ENCODE results near the gene LCN12. TPM values are rescaled to one million over a fixed set of nuclear protein-coding genes. Genes with fewer than 3 reads are reported as not detected.
"Not testable (repeated sequence)": the region's sequence is repeated elsewhere in the genome, so short reads cannot be mapped to it uniquely, and the experiment has no call there.

Gene LCN12
- total and polyA plus RNA-seq, 4 donors: 0.71 to 3.3 (median 1.6) TPM; not detected in 1

- peaks cover 0 to 4% of the 10 kb centered on the region in 2 donors for H3K4me1 ChIP-seq (ENCODE audit: control insufficient read depth in 1 of 2, insufficient read depth in 2 of 2, low read length in 2 of 2)
- DNase-seq: peak in 1 of 2 donors; percentile 66
- WGBS, 2 donors: 26 to 27% methylated on average over 34 to 35 of the region's 35 CpGs
- H3K4me3 ChIP-seq (ENCODE audit: low read length in 2 of 2): no peak within 1 kb of the TSS
- intact Hi-C loops (cut with DNase I): loop anchor here in 1 of 2 donors (2.0 to 10.0 kb wide), 2 partner anchors 42 to 152 kb away; partner anchors contain the start of genes AJM1 and PHPT1
- no peak within 1 kb of the TSS for H3K27ac ChIP-seq (ENCODE audit: low read depth in 1 of 2, low read length in 2 of 2)
- H3K9me3 ChIP-seq (ENCODE audit: control insufficient read depth, low read length): no peaks in the 10 kb centered on the region
- no peaks in the 10 kb centered on the region for H3K36me3 ChIP-seq (ENCODE audit: control insufficient read depth in 1 of 2, insufficient read depth in 2 of 2, low read length in 1 of 2)
- no peak for ATAC-seq (ENCODE audit: low FRiP score)
- H3K27me3 ChIP-seq (ENCODE audit: control insufficient read depth in 1 of 2, insufficient read depth in 2 of 2, low read length in 1 of 2): no peaks in the 10 kb centered on the region
Measured at GRCh38 chr9:136996361-136997292, 44.6 kb downstream of the LCN12 start, which contains the start of gene CLIC3. Gene CLIC3 (minus strand): TSS chr9:136996568. CDS start chr9:136996543, 25 bp downstream.

- 92 to 95% methylated on average over 10 of the region's 10 CpGs for WGBS, 2 donors
- H3K4me3 ChIP-seq (ENCODE audit: low read length in 2 of 2): no peak overlapping the region
- no peaks in the 10 kb centered on the region for H3K9me3 ChIP-seq (ENCODE audit: control insufficient read depth, low read length)
- H3K4me1 ChIP-seq (ENCODE audit: control insufficient read depth in 1 of 2, insufficient read depth in 2 of 2, low read length in 2 of 2): peaks cover 0 to 4% of the 10 kb centered on the region in 2 donors
- intact Hi-C loops (cut with DNase I): loop anchor here in 1 of 2 donors (2.0 to 10.0 kb wide), 2 partner anchors 43 to 153 kb away; partner anchors contain the start of genes AJM1 and PHPT1
- ATAC-seq (ENCODE audit: low FRiP score) (no peak), DNase-seq (no peak)
- no peaks in the 10 kb centered on the region for H3K27me3 ChIP-seq (ENCODE audit: control insufficient read depth in 1 of 2, insufficient read depth in 2 of 2, low read length in 1 of 2)
- H3K36me3 ChIP-seq (ENCODE audit: control insufficient read depth in 1 of 2, insufficient read depth in 2 of 2, low read length in 1 of 2): no peaks in the 10 kb centered on the region
- no peak overlapping the region for H3K27ac ChIP-seq (ENCODE audit: low read depth in 1 of 2, low read length in 2 of 2)
Measured at GRCh38 chr9:136997371-136997770, 45.3 kb downstream of the LCN12 start.

GRCh38 chr9:136997830-136998234 lies 45.8 kb downstream of the LCN12 start:
- H3K4me1 ChIP-seq (ENCODE audit: control insufficient read depth in 1 of 2, insufficient read depth in 2 of 2, low read length in 2 of 2): peaks cover 0 to 4% of the 10 kb centered on the region in 2 donors
- no peaks in the 10 kb centered on the region for H3K36me3 ChIP-seq (ENCODE audit: control insufficient read depth in 1 of 2, insufficient read depth in 2 of 2, low read length in 1 of 2)
- 84% methylated on average over 18 of the region's 18 CpGs for WGBS, 2 donors
- DNase-seq: no peak
- H3K4me3 ChIP-seq (ENCODE audit: low read length in 2 of 2): no peak overlapping the region
- no peaks in the 10 kb centered on the region for H3K9me3 ChIP-seq (ENCODE audit: control insufficient read depth, low read length)
- intact Hi-C loops (cut with DNase I): loop anchor here in 1 of 2 donors (2.0 to 10.0 kb wide), 2 partner anchors 43 to 153 kb away; partner anchors contain the start of genes AJM1 and PHPT1
- no peak overlapping the region for H3K27ac ChIP-seq (ENCODE audit: low read depth in 1 of 2, low read length in 2 of 2)
- ATAC-seq (ENCODE audit: low FRiP score): no peak
- H3K27me3 ChIP-seq (ENCODE audit: control insufficient read depth in 1 of 2, insufficient read depth in 2 of 2, low read length in 1 of 2): no peaks in the 10 kb centered on the region

GRCh38 chr9:137000177-137000930 lies 48.3 kb downstream of the LCN12 start:
- no peaks in the 10 kb centered on the region for H3K27me3 ChIP-seq (ENCODE audit: control insufficient read depth in 1 of 2, insufficient read depth in 2 of 2, low read length in 1 of 2)
- no peak for ATAC-seq (ENCODE audit: low FRiP score)
- intact Hi-C loops (cut with DNase I): no loop called here

GRCh38 chr9:137001857-137002645 lies 50.0 kb downstream of the LCN12 start:
- intact Hi-C loops (cut with DNase I): no loop called here
- no peak for DNase-seq
- H3K27me3 ChIP-seq (ENCODE audit: control insufficient read depth in 1 of 2, insufficient read depth in 2 of 2, low read length in 1 of 2): no peaks in the 10 kb centered on the region
- no peaks in the 10 kb centered on the region for H3K4me1 ChIP-seq (ENCODE audit: control insufficient read depth in 1 of 2, insufficient read depth in 2 of 2, low read length in 2 of 2)
- H3K27ac ChIP-seq (ENCODE audit: low read depth in 1 of 2, low read length in 2 of 2): no peak overlapping the region
- H3K9me3 ChIP-seq (ENCODE audit: control insufficient read depth, low read length): no peaks in the 10 kb centered on the region
- ATAC-seq (ENCODE audit: low FRiP score): no peak
- H3K4me3 ChIP-seq (ENCODE audit: low read length in 2 of 2): no peak overlapping the region
- 84 to 87% methylated on average over 20 of the region's 20 CpGs for WGBS, 2 donors
- H3K36me3 ChIP-seq (ENCODE audit: control insufficient read depth in 1 of 2, insufficient read depth in 2 of 2, low read length in 1 of 2): no peaks in the 10 kb centered on the region

More at GRCh38 chr9:137000177-137000930, 48.3 kb downstream of the LCN12 start:
- H3K4me1 ChIP-seq (ENCODE audit: control insufficient read depth in 1 of 2, insufficient read depth in 2 of 2, low read length in 2 of 2): no peaks in the 10 kb centered on the region
- no peak for DNase-seq
- WGBS, 2 donors: 78 to 82% methylated on average over 10 of the region's 10 CpGs
- H3K4me3 ChIP-seq (ENCODE audit: low read length in 2 of 2): no peak overlapping the region
- no peak overlapping the region for H3K27ac ChIP-seq (ENCODE audit: low read depth in 1 of 2, low read length in 2 of 2)
- H3K36me3 ChIP-seq (ENCODE audit: control insufficient read depth in 1 of 2, insufficient read depth in 2 of 2, low read length in 1 of 2): no peaks in the 10 kb centered on the region
- no peaks in the 10 kb centered on the region for H3K9me3 ChIP-seq (ENCODE audit: control insufficient read depth, low read length)

- no peak for DNase-seq
- no peak for ATAC-seq (ENCODE audit: low FRiP score)
- H3K4me3 ChIP-seq (ENCODE audit: low read length in 2 of 2): no peak overlapping the region
- H3K27me3 ChIP-seq (ENCODE audit: control insufficient read depth in 1 of 2, insufficient read depth in 2 of 2, low read length in 1 of 2): no peaks in the 10 kb centered on the region
- no peaks in the 10 kb centered on the region for H3K9me3 ChIP-seq (ENCODE audit: control insufficient read depth, low read length)
- WGBS, 2 donors: 83 to 89% methylated on average over 10 of the region's 10 CpGs
- intact Hi-C loops (cut with DNase I): no loop called here
- no peaks in the 10 kb centered on the region for H3K36me3 ChIP-seq (ENCODE audit: control insufficient read depth in 1 of 2, insufficient read depth in 2 of 2, low read length in 1 of 2)
- no peak overlapping the region for H3K27ac ChIP-seq (ENCODE audit: low read depth in 1 of 2, low read length in 2 of 2)
- H3K4me1 ChIP-seq (ENCODE audit: control insufficient read depth in 1 of 2, insufficient read depth in 2 of 2, low read length in 2 of 2): no peaks in the 10 kb centered on the region
Measured at GRCh38 chr9:137002646-137003041, 50.6 kb downstream of the LCN12 start.

GRCh38 chr9:137004285-137004684 lies 52.2 kb downstream of the LCN12 start:
- H3K4me3 ChIP-seq (ENCODE audit: low read length in 2 of 2); H3K36me3 ChIP-seq (ENCODE audit: control insufficient read depth in 1 of 2, insufficient read depth in 2 of 2, low read length in 1 of 2); intact Hi-C loops (cut with DNase I); H3K4me1 ChIP-seq (ENCODE audit: control insufficient read depth in 1 of 2, insufficient read depth in 2 of 2, low read length in 2 of 2); H3K27ac ChIP-seq (ENCODE audit: low read depth in 1 of 2, low read length in 2 of 2); ATAC-seq (ENCODE audit: low FRiP score); H3K9me3 ChIP-seq (ENCODE audit: control insufficient read depth, low read length); DNase-seq; H3K27me3 ChIP-seq (ENCODE audit: control insufficient read depth in 1 of 2, insufficient read depth in 2 of 2, low read length in 1 of 2): not testable (repeated sequence)
- WGBS, 2 donors: 40 to 42% methylated on average over 17 of the region's 17 CpGs

Measured in aorta (tissue), 5 donors.